Mesendoderm (in vitro differentiated cells): Measurements from ENCODE around the gene GNG11.

ENCODE experiments used
- DNase-seq: peaks from one replicate; pipeline ENCODE4 v3.0.0; 2013
- H2AK5ac ChIP-seq: 2 replicates; pipeline ENCODE4 v1.6.1; 2013; ENCODE audit warnings: low read length, inconsistent platforms
- H2BK120ac ChIP-seq: 2 replicates; pipeline ENCODE4 v1.6.1; 2013; ENCODE audit warnings: low read depth, mild to moderate bottlenecking, low read length, moderate library complexity, mixed read lengths
- H2BK15ac ChIP-seq: replicated peaks from 2 replicates; pipeline ENCODE4 v1.6.1; 2013; ENCODE audit warnings: low read depth, mild to moderate bottlenecking, moderate library complexity
- H2BK5ac ChIP-seq: 2 replicates; pipeline ENCODE4 v1.6.1; 2013; ENCODE audit warnings: low read length, inconsistent platforms
- H3K18ac ChIP-seq: 2 replicates; pipeline ENCODE4 v1.6.1; 2013; ENCODE audit warnings: mild to moderate bottlenecking, low read length, mixed read lengths
- H3K23ac ChIP-seq: one replicate; pipeline ENCODE4 v1.6.1; 2013; ENCODE audit warnings: low read length
- H3K27ac ChIP-seq: 2 replicates; pipeline ENCODE4 v1.5.1; 2013; ENCODE audit warnings: low read depth, mild to moderate bottlenecking, inconsistent platforms, low read length, moderate library complexity
- H3K27me3 ChIP-seq: 2 replicates; pipeline ENCODE4 v1.6.1; 2013; ENCODE audit warnings: low read length, control low read depth, mild to moderate bottlenecking, inconsistent platforms; ENCODE audit not compliant: insufficient read depth, poor library complexity
- H3K36me3 ChIP-seq: 2 replicates; pipeline ENCODE4 v1.6.1; 2013; ENCODE audit warnings: low read length, inconsistent platforms; ENCODE audit not compliant: control insufficient read depth, insufficient read depth
- H3K4ac ChIP-seq: one replicate; pipeline ENCODE4 v1.6.1; 2013; ENCODE audit warnings: low read depth, mild to moderate bottlenecking, low read length, moderate library complexity
- H3K4me1 ChIP-seq: 2 replicates; pipeline ENCODE4 v1.6.1; 2013; ENCODE audit warnings: low read depth, low read length, inconsistent platforms; ENCODE audit not compliant: control insufficient read depth
- H3K4me2 ChIP-seq: 2 replicates; pipeline ENCODE4 v1.6.1; 2013; ENCODE audit warnings: low read length
- H3K4me3 ChIP-seq: 2 replicates; pipeline ENCODE4 v1.5.1; 2013; ENCODE audit warnings: mild to moderate bottlenecking, low read length
- H3K56ac ChIP-seq: one replicate; pipeline ENCODE4 v1.6.1; 2013; ENCODE audit warnings: low read length
- H3K79me1 ChIP-seq: 2 replicates; pipeline ENCODE4 v1.6.1; 2013; ENCODE audit warnings: low read length, inconsistent platforms
- H3K79me2 ChIP-seq: 2 replicates; pipeline ENCODE4 v1.6.1; 2013; ENCODE audit warnings: mild to moderate bottlenecking, low read length; ENCODE audit not compliant: control insufficient read depth, insufficient read depth
- H3K9ac ChIP-seq: 2 replicates; pipeline ENCODE4 v1.6.1; 2013; ENCODE audit warnings: low read length, inconsistent platforms
- H4K5ac ChIP-seq: one replicate; pipeline ENCODE4 v1.6.1; 2013; ENCODE audit warnings: low read length
- H4K8ac ChIP-seq: one replicate; pipeline ENCODE4 v1.6.1; 2013; ENCODE audit warnings: low read depth, mild to moderate bottlenecking, control low read depth, low read length, moderate library complexity
- WGBS: extraction: QIAGEN DNeasy Blood & Tissue Kit; methylation state at CpG from one replicate; pipeline ENCODE4 v1.1.7; 2013; ENCODE audit warnings: low lambda C conversion rate, missing lambda C conversion rate; ENCODE audit not compliant: insufficient coverage; ENCODE audit errors: extremely low coverage; 5-methylcytosine and 5-hydroxymethylcytosine counted together

The GNG11 gene

GRCh38 chr7:93933156-93933555, 11.6 kb downstream of the GNG11 start:
- Histone ChIP-seq H3K36me3 (no peaks in the 10 kb centered on the region), H2BK120ac (no peak overlapping the region), H2BK5ac (no peak overlapping the region), H2BK15ac (no peak overlapping the region), H3K27me3 (no peaks in the 10 kb centered on the region), H3K9ac (no peak overlapping the region), H3K18ac (no peak overlapping the region), H2AK5ac (no peak overlapping the region), H3K4me3 (no peak overlapping the region), H4K8ac (no peak overlapping the region), H3K79me2 (no peaks in the 10 kb centered on the region), H4K5ac (no peak overlapping the region), H3K56ac (no peak overlapping the region), H3K4me2 (no peak overlapping the region), H3K4ac (no peak overlapping the region), H3K79me1 (no peaks in the 10 kb centered on the region), H3K27ac (no peak overlapping the region), H3K23ac (no peak overlapping the region), H3K4me1 (no peaks in the 10 kb centered on the region)
- no CpG with 5 or more reads among the region's 3 CpGs for WGBS
- DNase-seq, result no peak

- Histone ChIP-seq H2BK15ac (no peak overlapping the region), H3K4me3 (no peak overlapping the region), H3K79me1 (no peaks in the 10 kb centered on the region), H3K27me3 (no peaks in the 10 kb centered on the region), H3K23ac (no peak overlapping the region), H2BK5ac (no peak overlapping the region), H3K18ac (no peak overlapping the region), H3K27ac (no peak overlapping the region), H4K5ac (no peak overlapping the region), H3K4ac (no peak overlapping the region), H3K4me1 (no peaks in the 10 kb centered on the region), H3K56ac (no peak overlapping the region), H3K36me3 (no peaks in the 10 kb centered on the region), H2BK120ac (no peak overlapping the region), H4K8ac (no peak overlapping the region), H2AK5ac (no peak overlapping the region), H3K79me2 (no peaks in the 10 kb centered on the region), H3K9ac (no peak overlapping the region), H3K4me2 (no peak overlapping the region)
- no CpG with 5 or more reads among the region's 2 CpGs for WGBS
- DNase-seq, result no peak
These were observed 13.6 kb downstream of the GNG11 start for GRCh38 chr7:93935102-93935501.

GRCh38 chr7:93937818-93938217, 16.3 kb downstream of the GNG11 start:
- Histone ChIP-seq H3K9ac (no peak overlapping the region), H2BK5ac (no peak overlapping the region), H3K27me3 (no peaks in the 10 kb centered on the region), H2AK5ac (no peak overlapping the region), H3K18ac (no peak overlapping the region), H4K8ac (no peak overlapping the region), H2BK15ac (no peak overlapping the region), H4K5ac (no peak overlapping the region), H3K4me1 (no peaks in the 10 kb centered on the region), H3K36me3 (no peaks in the 10 kb centered on the region), H3K27ac (no peak overlapping the region), H3K4me3 (no peak overlapping the region), H3K4ac (no peak overlapping the region), H3K23ac (no peak overlapping the region), H3K4me2 (no peak overlapping the region), H3K56ac (no peak overlapping the region), H3K79me2 (no peaks in the 10 kb centered on the region), H3K79me1 (no peaks in the 10 kb centered on the region), H2BK120ac (no peak overlapping the region)
- no peak for DNase-seq
- no CpG with 5 or more reads among the region's 1 CpG for WGBS

DNA sequence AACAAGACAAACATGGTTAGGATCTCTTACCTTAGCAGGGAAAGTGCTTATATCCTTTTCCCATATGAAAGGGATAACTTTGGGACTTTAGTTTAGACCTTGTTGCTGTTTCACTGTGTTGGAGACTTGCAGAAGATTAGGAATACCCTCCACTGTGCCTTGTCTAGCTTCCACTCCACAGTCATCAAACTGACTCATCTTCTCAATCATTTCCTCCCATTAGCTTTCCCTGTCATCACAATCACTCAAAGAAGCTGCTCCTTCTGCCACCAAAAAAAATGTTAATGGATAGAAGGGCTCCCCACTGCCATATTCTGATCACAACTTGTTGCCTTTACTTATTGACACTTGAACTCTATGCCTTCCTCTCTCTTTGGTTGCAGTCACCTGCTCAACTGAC, 16.8 kb downstream of the GNG11 start:
- Histone ChIP-seq H3K18ac (no peak overlapping the region), H3K27me3 (no peaks in the 10 kb centered on the region), H3K4me2 (no peak overlapping the region), H3K79me2 (no peaks in the 10 kb centered on the region), H3K23ac (no peak overlapping the region), H4K5ac (no peak overlapping the region), H2BK15ac (no peak overlapping the region), H2BK5ac (no peak overlapping the region), H3K4me1 (no peaks in the 10 kb centered on the region), H3K4me3 (no peak overlapping the region), H2AK5ac (no peak overlapping the region), H3K56ac (no peak overlapping the region), H2BK120ac (no peak overlapping the region), H3K36me3 (no peaks in the 10 kb centered on the region), H3K27ac (no peak overlapping the region), H3K9ac (no peak overlapping the region), H4K8ac (no peak overlapping the region), H3K79me1 (no peaks in the 10 kb centered on the region), H3K4ac (no peak overlapping the region)
- no peak for DNase-seq

DNA sequence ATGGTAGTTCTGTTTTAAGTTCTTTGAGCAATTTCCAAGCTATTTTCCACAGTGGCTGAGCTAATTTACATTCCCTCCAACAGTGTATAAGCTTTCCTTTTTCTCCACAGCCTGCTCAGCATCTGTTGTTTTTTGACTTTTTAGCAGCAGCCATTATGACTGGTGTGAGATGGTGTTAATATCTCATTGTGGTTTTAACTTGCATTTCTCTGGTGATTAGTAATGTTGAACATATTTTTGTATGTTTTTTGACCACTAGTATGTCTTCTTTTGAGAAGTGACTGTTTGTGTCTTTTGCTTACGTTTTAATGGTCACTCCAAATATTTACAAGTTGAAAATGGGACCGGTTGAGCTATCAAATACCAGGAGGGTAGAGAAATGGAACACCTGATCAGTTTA, 20.4 kb downstream of the GNG11 start:
- no peak overlapping the region for H4K8ac ChIP-seq
- no peak overlapping the region for H3K4me3 ChIP-seq
- no peak overlapping the region for H3K23ac ChIP-seq
- H3K9ac ChIP-seq, result no peak overlapping the region
- H3K27ac ChIP-seq, result no peak overlapping the region
- H3K18ac ChIP-seq, result no peak overlapping the region
- no peak overlapping the region for H2BK15ac ChIP-seq
- no peak overlapping the region for H2BK5ac ChIP-seq
- no peak overlapping the region for H3K4ac ChIP-seq
- H3K36me3 ChIP-seq, result no peaks in the 10 kb centered on the region
- no peaks in the 10 kb centered on the region for H3K27me3 ChIP-seq
- no peak overlapping the region for H3K4me2 ChIP-seq
- no peak overlapping the region for H2BK120ac ChIP-seq
- H3K4me1 ChIP-seq, result no peaks in the 10 kb centered on the region
- H3K56ac ChIP-seq, result no peak overlapping the region
- no CpG with 5 or more reads among the region's 2 CpGs for WGBS
- H3K79me1 ChIP-seq, result no peaks in the 10 kb centered on the region
- no peak for DNase-seq
- no peak overlapping the region for H2AK5ac ChIP-seq
- H4K5ac ChIP-seq, result no peak overlapping the region
- H3K79me2 ChIP-seq, result no peaks in the 10 kb centered on the region

DNA sequence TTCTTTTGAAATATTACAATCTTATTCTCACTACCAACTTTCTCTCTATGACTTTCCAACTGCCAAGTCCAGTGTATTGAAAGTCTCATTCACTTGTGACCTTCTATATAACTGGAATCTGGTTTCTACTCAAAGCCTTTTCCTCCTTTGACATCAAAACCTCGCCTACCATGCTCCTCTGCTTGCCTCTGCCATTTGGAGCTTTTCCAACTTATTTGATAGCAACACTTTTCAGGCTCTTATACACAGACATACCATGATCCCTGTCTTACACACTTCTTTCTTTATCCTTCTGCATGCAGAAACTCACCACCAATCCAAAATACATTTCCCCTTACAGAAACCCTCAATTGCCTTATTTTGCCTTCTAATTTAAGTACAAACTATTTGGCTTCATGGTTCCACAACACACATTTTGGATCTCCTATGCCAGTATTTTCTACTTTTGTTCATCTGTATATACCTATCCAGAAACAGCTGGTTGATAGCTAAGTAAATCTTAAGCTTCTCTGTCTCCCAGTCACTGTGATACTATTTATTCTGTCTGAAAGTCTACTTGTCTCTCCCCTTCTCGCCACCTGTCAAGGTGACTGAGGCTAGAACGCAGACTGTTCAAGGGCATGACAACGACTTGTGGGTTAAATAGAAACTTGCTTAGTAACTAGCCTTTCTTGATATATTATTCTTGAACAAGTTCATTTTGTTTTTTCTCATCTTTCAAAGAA, 22.4 kb downstream of the GNG11 start:
- H2BK5ac ChIP-seq, result no peak overlapping the region
- no peak overlapping the region for H2AK5ac ChIP-seq
- no peaks in the 10 kb centered on the region for H3K79me1 ChIP-seq
- no peak overlapping the region for H3K56ac ChIP-seq
- no peak overlapping the region for H4K5ac ChIP-seq
- H3K23ac ChIP-seq, result no peak overlapping the region
- H3K4me2 ChIP-seq, result no peak overlapping the region
- no peaks in the 10 kb centered on the region for H3K36me3 ChIP-seq
- no peak overlapping the region for H3K27ac ChIP-seq
- no peak overlapping the region for H3K9ac ChIP-seq
- H2BK15ac ChIP-seq, result no peak overlapping the region
- DNase-seq, result no peak
- H3K18ac ChIP-seq, result no peak overlapping the region
- H3K79me2 ChIP-seq, result no peaks in the 10 kb centered on the region
- no peaks in the 10 kb centered on the region for H3K27me3 ChIP-seq
- H2BK120ac ChIP-seq, result no peak overlapping the region
- no peaks in the 10 kb centered on the region for H3K4me1 ChIP-seq
- no peak overlapping the region for H3K4me3 ChIP-seq
- H4K8ac ChIP-seq, result no peak overlapping the region
- H3K4ac ChIP-seq, result no peak overlapping the region
- no CpG with 5 or more reads among the region's 4 CpGs for WGBS
